ENCODE measurements around the gene PRDM11.
"Not testable (repeated sequence)": the region's sequence is repeated elsewhere in the genome, so short reads cannot be mapped to it uniquely, and the experiment has no call there.

The PRDM11 gene

GRCh38 chr11:45233121-45233803, 86.8 kb downstream of the PRDM11 start:
- peak; percentile 76 for DNase-seq (ENCODE audit: low spot score)

GRCh38 chr11:45233804-45234170, 87.3 kb downstream of the PRDM11 start:
- DNase-seq (ENCODE audit: low spot score) = no peak

- no peak for DNase-seq (ENCODE audit: low spot score)
These were observed 88.0 kb downstream of the PRDM11 start for GRCh38 chr11:45234306-45235006.

GRCh38 chr11:45237711-45238315, 91.4 kb downstream of the PRDM11 start:
- DNase-seq (ENCODE audit: low spot score) = no peak

- peak; percentile 29 for DNase-seq (ENCODE audit: low spot score)
These were observed 92.3 kb downstream of the PRDM11 start for GRCh38 chr11:45238724-45239123.

GRCh38 chr11:45239733-45240132, 93.3 kb downstream of the PRDM11 start:
- no peak for DNase-seq (ENCODE audit: low spot score)

- DNase-seq (ENCODE audit: low spot score) = no peak
These were observed 97.5 kb downstream of the PRDM11 start for GRCh38 chr11:45243967-45244366.

GRCh38 chr11:45245218-45246045, 99.0 kb downstream of the PRDM11 start:
- no peak for DNase-seq (ENCODE audit: low spot score)

GRCh38 chr11:45246241-45246640, 99.8 kb downstream of the PRDM11 start:
- no peak for DNase-seq (ENCODE audit: low spot score)

- DNase-seq (ENCODE audit: low spot score) = no peak
These were observed 101.0 kb downstream of the PRDM11 start for GRCh38 chr11:45247433-45247832.

- no peak for DNase-seq (ENCODE audit: low spot score)
These were observed 102.1 kb downstream of the PRDM11 start for GRCh38 chr11:45248501-45249011.

- not testable (repeated sequence) for DNase-seq (ENCODE audit: low spot score)
These were observed 102.9 kb downstream of the PRDM11 start for GRCh38 chr11:45249372-45249771.

GRCh38 chr11:45250035-45250718, 103.7 kb downstream of the PRDM11 start:
- DNase-seq (ENCODE audit: low spot score) = no peak

- DNase-seq (ENCODE audit: low spot score) = peak; percentile 49
These were observed 105.9 kb downstream of the PRDM11 start for GRCh38 chr11:45252134-45252856.

- no peak for DNase-seq (ENCODE audit: low spot score)
These were observed 106.4 kb downstream of the PRDM11 start for GRCh38 chr11:45252877-45253276.

GRCh38 chr11:45253640-45254039, 107.2 kb downstream of the PRDM11 start:
- DNase-seq (ENCODE audit: low spot score) = no peak

- DNase-seq (ENCODE audit: low spot score) = no peak
These were observed 107.6 kb downstream of the PRDM11 start for GRCh38 chr11:45254070-45254469.

GRCh38 chr11:45258982-45259530, 112.6 kb downstream of the PRDM11 start:
- no peak for DNase-seq (ENCODE audit: low spot score)

GRCh38 chr11:45259592-45259991, 113.2 kb downstream of the PRDM11 start:
- DNase-seq (ENCODE audit: low spot score) = no peak

- DNase-seq (ENCODE audit: low spot score) = no peak
These were observed 113.6 kb downstream of the PRDM11 start for GRCh38 chr11:45260071-45260470.

GRCh38 chr11:45262900-45263299, 116.5 kb downstream of the PRDM11 start:
- DNase-seq (ENCODE audit: low spot score) = no peak

Data from COLO829 (cell line).